Fibroblast of lung (primary cell): ENCODE data around the gene PPP1R7.

Experiments used
- CTCF ChIP-seq, 2 donors: IDR thresholded peaks in 1 of 2; conservative IDR thresholded peaks in 1 of 2; 1 replicate in 1 of 2; 2 replicates in 1 of 2; pipeline ENCODE4 v1.5.1; 2011 to 2012; ENCODE audit warnings: low read length in 2 of 2, control low read depth in 1 of 2, inconsistent platforms in 1 of 2, low read depth in 1 of 2, mild to moderate bottlenecking in 1 of 2
- EZH2 ChIP-seq: IDR thresholded peaks from 2 replicates; pipeline ENCODE4 v1.5.1; 2012; ENCODE audit warnings: low read length, control low read depth, mild to moderate bottlenecking; ENCODE audit errors: missing control alignments

GRCh38 chr2:241142063-241142462, 8.2 kb upstream of the PPP1R7 start:
- TF ChIP-seq CTCF (conservative IDR thresholded peaks at IDR 0.05 in 1 of 2, IDR thresholded peaks at IDR 0.05 in 1 of 2; ENCODE audit: low read depth in 1 of 2, low read length in 2 of 2) (no peak), EZH2 (no peak)
